Measurements from ENCODE around the gene PLGRKT.

Gene PLGRKT

GRCh38 chr9:5388026-5388819 lies 49.5 kb downstream of the PLGRKT start:
- Mint-ChIP-seq H3K27me3 (ENCODE audit: low read depth, poor library complexity) (peaks cover 4% of the 10 kb centered on the region), H3K4me3 (no peak overlapping the region), H3K36me3 (ENCODE audit: low read depth) (no peaks in the 10 kb centered on the region), H3K27ac (no peak overlapping the region), H3K9me3 (no peaks in the 10 kb centered on the region), H3K4me1 (no peaks in the 10 kb centered on the region)
- no peak for DNase-seq
- TF ChIP-seq CTCF (IDR thresholded peaks at IDR 0.05) = no peak

GRCh38 chr9:5384436-5384835 lies 53.3 kb downstream of the PLGRKT start:
- Mint-ChIP-seq H3K27ac (no peak overlapping the region), H3K9me3 (no peaks in the 10 kb centered on the region), H3K4me1 (no peaks in the 10 kb centered on the region), H3K27me3 (ENCODE audit: low read depth, poor library complexity) (peaks cover 4% of the 10 kb centered on the region), H3K36me3 (ENCODE audit: low read depth) (no peaks in the 10 kb centered on the region), H3K4me3 (no peak overlapping the region)
- DNase-seq = no peak
- no peak for TF ChIP-seq CTCF (IDR thresholded peaks at IDR 0.05)

DNA sequence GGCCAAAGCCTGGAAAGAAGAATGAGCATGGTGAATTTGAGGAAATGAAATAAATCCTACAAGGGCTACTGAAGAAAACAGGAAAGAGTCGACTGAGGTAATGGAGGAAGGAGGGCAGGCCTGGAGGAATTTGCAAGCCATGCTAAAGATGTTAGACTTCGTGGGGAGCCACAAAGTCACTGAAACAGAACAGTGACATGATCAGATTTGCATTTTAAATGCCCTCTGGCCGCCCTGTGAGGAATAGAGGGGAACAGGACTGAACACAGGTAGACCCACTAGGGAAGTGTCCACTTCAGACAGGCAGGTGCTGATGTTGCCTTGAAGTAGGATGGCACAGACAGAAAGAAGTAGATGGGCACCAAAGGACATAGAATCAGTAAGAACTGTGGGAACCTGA lies 55.2 kb downstream of the PLGRKT start:
- Mint-ChIP-seq H3K4me3 (no peak overlapping the region), H3K27me3 (ENCODE audit: low read depth, poor library complexity) (peaks cover 4% of the 10 kb centered on the region), H3K4me1 (no peaks in the 10 kb centered on the region), H3K9me3 (no peaks in the 10 kb centered on the region), H3K27ac (no peak overlapping the region), H3K36me3 (ENCODE audit: low read depth) (no peaks in the 10 kb centered on the region)
- TF ChIP-seq CTCF (IDR thresholded peaks at IDR 0.05) = no peak
- DNase-seq = no peak

DNA sequence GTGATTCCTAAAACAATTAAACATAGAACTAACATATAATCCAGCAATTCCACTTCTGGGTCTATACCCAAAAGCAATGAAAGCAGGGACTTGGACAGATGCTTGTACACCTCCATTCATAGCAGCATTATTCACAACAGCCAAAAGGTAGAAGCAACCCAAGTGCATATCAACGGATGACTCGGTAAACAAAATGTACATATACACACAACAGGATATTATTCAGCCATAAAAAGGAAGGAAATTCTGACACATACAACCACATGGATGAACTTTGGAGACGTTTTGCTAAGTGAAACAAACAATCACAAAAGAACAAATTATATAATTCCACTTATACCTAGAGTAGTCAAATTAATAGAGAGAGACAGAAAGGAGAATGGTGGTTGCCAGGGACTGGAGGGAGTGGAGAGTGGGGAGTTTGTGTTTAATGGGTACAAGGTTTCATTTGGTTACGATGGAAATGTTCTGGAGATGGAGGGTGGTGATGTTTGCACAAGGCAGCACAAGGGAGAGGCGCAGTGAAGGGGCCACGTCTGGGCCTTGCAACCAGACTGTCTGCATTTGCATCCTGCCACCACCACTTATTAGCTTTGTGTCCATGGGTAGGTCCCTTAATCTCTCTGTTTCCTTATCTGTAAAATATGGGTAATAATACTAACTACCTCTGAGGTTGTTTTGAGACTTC lies 61.8 kb downstream of the PLGRKT start:
- H3K9me3 Mint-ChIP-seq = peaks cover 4% of the 10 kb centered on the region

GRCh38 chr9:5375091-5375490 lies 62.6 kb downstream of the PLGRKT start:
- Mint-ChIP-seq H3K27ac (no peak overlapping the region), H3K36me3 (ENCODE audit: low read depth) (no peaks in the 10 kb centered on the region), H3K9me3 (peaks cover 4% of the 10 kb centered on the region), H3K4me3 (no peak overlapping the region), H3K27me3 (ENCODE audit: low read depth, poor library complexity) (no peaks in the 10 kb centered on the region), H3K4me1 (no peaks in the 10 kb centered on the region)
- no peak for TF ChIP-seq CTCF (IDR thresholded peaks at IDR 0.05)
- DNase-seq = no peak

More for the DNA sequence above, 61.8 kb downstream of the PLGRKT start:
- Mint-ChIP-seq H3K36me3 (ENCODE audit: low read depth) (no peaks in the 10 kb centered on the region), H3K27ac (no peak overlapping the region), H3K27me3 (ENCODE audit: low read depth, poor library complexity) (no peaks in the 10 kb centered on the region), H3K4me3 (no peak overlapping the region), H3K4me1 (no peaks in the 10 kb centered on the region)
- TF ChIP-seq CTCF (IDR thresholded peaks at IDR 0.05) = no peak
- DNase-seq = no peak
